Occipital lobe (tissue), 3 donors: Measurements from ENCODE around the gene NTHL1. TPM values are rescaled to one million over a fixed set of nuclear protein-coding genes. Genes with fewer than 3 reads are reported as not detected.
A peak's percentile ranks its signal among the peaks of the same experiment; 100 is the strongest.

Source experiments
- DNase-seq: peaks from one replicate; lab custom pipeline; 2025; lab: John Stamatoyannopoulos, UW
- small RNA-seq: library from RNA; depleted of rRNA; stranded (forward); fragments of <200 nt; gene quantifications from one replicate; pipeline ENCODE3, GENCODE V24; 2014
- total RNA-seq: library from RNA; depleted of rRNA; stranded (reverse); fragments of >200 nt; gene quantifications from one replicate; pipeline ENCODE4 v1.2.3, GENCODE V29; 2014

The NTHL1 gene
- total RNA-seq, 1 donor from 2014 or later, result 20.3 TPM

GRCh38 chr16:1997494-1998359, 49.9 kb downstream of the NTHL1 start:
- no peak for DNase-seq

- no peak for DNase-seq
Observed at GRCh38 chr16:1993731-1994131, 53.9 kb downstream of the NTHL1 start.

- no peak for DNase-seq
Observed at GRCh38 chr16:1992704-1993317, 54.8 kb downstream of the NTHL1 start.

GRCh38 chr16:1991948-1992703, 55.5 kb downstream of the NTHL1 start:
- DNase-seq, result peak; percentile 87

GRCh38 chr16:1991588-1991947, 56.1 kb downstream of the NTHL1 start:
- DNase-seq, result no peak

- DNase-seq, result no peak
Observed at GRCh38 chr16:1991135-1991551, 56.5 kb downstream of the NTHL1 start.

GRCh38 chr16:1990351-1991134, 57.1 kb downstream of the NTHL1 start:
- DNase-seq, result no peak

- DNase-seq, result no peak
Observed at GRCh38 chr16:1990101-1990350, 57.6 kb downstream of the NTHL1 start.

Small RNA genes within 50 kb of the gene (small RNA-seq; reads per million reads assigned to genes)
- gene MIR1225, result not detected
- not detected for gene RN7SL219P

Other genes with a start within 250 kb of the NTHL1 start
- gene HAGH, start 221.0 kb downstream of the NTHL1 start, total RNA-seq, result 49.1 TPM
- gene FAHD1, start 220.6 kb downstream of the NTHL1 start, total RNA-seq, result 63.6 TPM
- gene MEIOB, start 175.7 kb downstream of the NTHL1 start, total RNA-seq, result not detected
- not detected for gene HS3ST6, start 129.4 kb downstream of the NTHL1 start, total RNA-seq
- 3.6 TPM for gene MSRB1, start 104.6 kb downstream of the NTHL1 start, total RNA-seq
- not detected for gene RPL3L, start 93.1 kb downstream of the NTHL1 start, total RNA-seq
- 63.9 TPM for gene NDUFB10, start 88.3 kb downstream of the NTHL1 start, total RNA-seq
- 1,574 TPM for gene RPS2, start 83.0 kb downstream of the NTHL1 start, total RNA-seq
- not detected for gene RNF151, start 81.0 kb downstream of the NTHL1 start, total RNA-seq
- gene TBL3, start 75.8 kb downstream of the NTHL1 start, total RNA-seq, result 12.0 TPM
- gene NOXO1, start 66.4 kb downstream of the NTHL1 start, total RNA-seq, result 0.78 TPM
- 10.9 TPM for gene GFER, start 63.6 kb downstream of the NTHL1 start, total RNA-seq
- gene SYNGR3, start 57.9 kb downstream of the NTHL1 start, total RNA-seq, result 81.3 TPM
- 5.5 TPM for gene ZNF598, start 38.0 kb downstream of the NTHL1 start, total RNA-seq
- gene NPW, start 28.0 kb downstream of the NTHL1 start, total RNA-seq, result not detected
- gene NHERF2, start 20.9 kb downstream of the NTHL1 start, total RNA-seq, result 9.8 TPM
- 47.3 TPM for gene TSC2, start 151 bp upstream of the NTHL1 start, total RNA-seq
- gene PKD1, start 88.1 kb upstream of the NTHL1 start, total RNA-seq, result 70.3 TPM
- 5.8 TPM for gene RAB26, start 100.8 kb upstream of the NTHL1 start, total RNA-seq
- 35.6 TPM for gene TRAF7, start 107.9 kb upstream of the NTHL1 start, total RNA-seq
- 23.6 TPM for gene CASKIN1, start 148.8 kb upstream of the NTHL1 start, total RNA-seq
- 10.5 TPM for gene MLST8, start 157.6 kb upstream of the NTHL1 start, total RNA-seq
- gene BRICD5, start 163.0 kb upstream of the NTHL1 start, total RNA-seq, result 3.7 TPM
- 10.1 TPM for gene PGP, start 167.0 kb upstream of the NTHL1 start, total RNA-seq
- 27.3 TPM for gene E4F1, start 175.8 kb upstream of the NTHL1 start, total RNA-seq
- 1.7 TPM for gene DNASE1L2, start 188.6 kb upstream of the NTHL1 start, total RNA-seq
- gene ECI1, start 203.8 kb upstream of the NTHL1 start, total RNA-seq, result 8.1 TPM
- gene RNPS1, start 220.3 kb upstream of the NTHL1 start, total RNA-seq, result 66.8 TPM